ENCODE measurements around the gene SELENOT.
"Not testable (repeated sequence)": the region's sequence is repeated elsewhere in the genome, so short reads cannot be mapped to it uniquely, and the experiment has no call there.

SELENOT gene, protein sequence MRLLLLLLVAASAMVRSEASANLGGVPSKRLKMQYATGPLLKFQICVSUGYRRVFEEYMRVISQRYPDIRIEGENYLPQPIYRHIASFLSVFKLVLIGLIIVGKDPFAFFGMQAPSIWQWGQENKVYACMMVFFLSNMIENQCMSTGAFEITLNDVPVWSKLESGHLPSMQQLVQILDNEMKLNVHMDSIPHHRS

DNA sequence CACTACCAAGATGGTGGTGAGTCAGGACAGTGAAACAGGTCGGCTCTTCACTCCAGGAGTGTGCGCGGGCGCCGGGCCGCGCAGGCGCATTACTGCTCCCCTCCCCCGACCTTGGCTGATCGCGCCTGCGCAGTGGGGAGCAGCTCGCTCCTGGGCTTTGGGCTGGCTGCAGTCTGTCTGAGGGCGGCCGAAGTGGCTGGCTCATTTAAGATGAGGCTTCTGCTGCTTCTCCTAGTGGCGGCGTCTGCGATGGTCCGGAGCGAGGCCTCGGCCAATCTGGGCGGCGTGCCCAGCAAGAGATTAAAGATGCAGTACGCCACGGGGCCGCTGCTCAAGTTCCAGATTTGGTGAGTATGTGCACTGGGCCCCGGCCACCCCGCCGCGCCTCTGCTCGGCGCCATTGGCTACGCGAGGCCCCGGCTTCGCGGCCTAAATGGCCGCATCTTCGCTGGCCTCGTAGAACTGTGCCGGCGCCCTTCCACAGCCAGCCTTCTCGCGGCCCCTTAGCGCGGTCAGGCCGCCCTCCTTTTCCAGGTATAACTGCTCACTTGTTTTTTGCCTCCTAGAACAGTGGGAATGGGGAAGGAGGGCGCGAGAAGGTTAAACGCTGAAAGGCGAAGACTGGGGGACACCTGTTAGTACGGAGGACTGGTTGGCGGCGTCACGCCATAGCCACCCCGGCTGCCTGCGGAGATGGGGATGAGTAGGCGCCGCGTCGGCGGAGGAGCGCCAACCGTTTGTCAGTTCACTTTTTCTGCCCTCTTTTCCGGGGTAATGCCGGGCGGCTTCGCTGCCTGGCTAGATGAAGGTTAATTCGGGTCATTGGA, at the start of gene SELENOT:
Gene SELENOT (plus strand): TSS at position 169 of the 827 bp plus-strand sequence. CDS start 42 bp downstream, at position 211.
- peak; percentile 77 to 96 (median 91) for DNase-seq

DNA sequence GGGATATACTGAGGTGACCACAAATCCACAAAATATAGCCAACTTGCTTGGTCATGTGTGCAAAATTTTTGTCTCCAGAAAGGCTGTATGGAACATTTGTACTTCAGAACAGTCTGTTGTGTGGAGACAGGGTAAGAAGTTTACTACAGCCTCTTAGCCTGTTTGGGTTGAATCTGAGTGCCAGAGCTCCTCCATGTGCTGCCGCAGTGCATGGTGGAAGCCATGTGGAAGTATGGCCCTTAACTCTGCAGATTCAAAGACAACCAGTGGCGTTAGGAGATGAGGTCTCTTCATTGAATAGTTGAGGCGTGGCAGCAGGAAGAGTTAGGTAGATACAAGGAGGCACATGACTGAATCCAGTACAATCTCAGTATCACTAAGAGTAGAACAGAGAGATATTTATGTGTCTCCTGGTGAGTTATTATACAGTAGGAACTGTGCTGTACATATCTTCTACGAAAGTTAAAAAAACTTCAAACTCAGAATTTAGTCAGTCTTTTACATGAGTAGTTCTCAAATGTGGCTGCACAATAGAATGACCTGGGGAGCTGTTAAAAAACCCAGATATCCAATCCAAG, 47.2 kb upstream of the SELENOT start:
- DNase-seq: no peak

DNA sequence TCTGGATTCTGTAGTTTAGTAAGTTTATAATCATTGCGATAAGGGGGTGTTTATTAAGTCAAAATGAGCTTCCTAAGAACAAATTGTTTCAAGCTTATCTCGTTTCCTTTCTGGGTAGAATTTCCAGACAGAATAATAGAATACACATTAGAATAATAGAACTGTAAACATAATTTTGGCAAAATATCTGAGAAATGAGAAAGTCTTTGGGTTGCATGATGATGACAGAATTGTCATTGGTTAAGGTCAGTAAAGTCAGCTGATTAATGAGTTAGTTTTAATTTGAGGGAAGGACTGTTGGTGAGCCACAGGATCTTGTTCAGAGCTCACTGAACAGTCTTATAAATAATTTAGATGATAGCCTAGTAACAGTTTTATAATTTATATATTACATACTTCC, 46.3 kb upstream of the SELENOT start:
- no peak for DNase-seq

DNA sequence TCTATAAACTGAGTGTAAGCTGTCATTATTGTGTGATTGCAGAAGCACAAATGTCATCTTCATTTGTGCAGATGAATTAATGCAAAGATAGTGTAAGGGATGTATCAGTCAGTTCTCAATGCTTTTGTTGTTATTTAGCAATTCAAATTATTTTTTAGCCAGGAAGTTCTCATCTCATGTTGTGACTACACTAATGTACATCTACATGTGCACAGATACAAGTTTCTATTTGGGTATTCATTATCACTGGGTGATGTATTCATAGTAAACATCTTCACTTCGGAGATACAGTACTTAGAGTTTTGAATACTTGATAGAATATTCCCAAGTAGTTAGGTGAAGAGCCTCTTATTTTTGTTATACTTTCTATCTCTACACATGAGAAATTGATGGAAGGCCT, 45.4 kb upstream of the SELENOT start:
- no peak for DNase-seq

DNA sequence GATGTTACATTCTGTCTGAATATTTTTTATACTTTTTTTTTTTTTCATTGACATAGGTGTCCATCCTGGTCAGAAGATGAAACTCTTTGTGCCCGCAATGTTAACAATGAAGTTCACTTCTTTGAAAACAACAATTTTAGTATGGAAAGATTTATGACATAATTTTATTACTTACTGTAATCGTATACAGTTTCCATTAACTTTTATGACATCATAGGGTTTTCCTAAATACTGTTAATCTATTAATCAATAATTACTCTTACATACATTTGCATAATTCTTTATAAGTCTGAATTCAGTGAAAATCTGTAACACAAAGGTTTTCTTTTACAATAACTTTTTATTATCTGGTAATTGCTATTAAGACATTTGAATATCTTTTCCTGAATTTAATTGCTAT, 38.9 kb upstream of the SELENOT start:
- DNase-seq: no peak

DNA sequence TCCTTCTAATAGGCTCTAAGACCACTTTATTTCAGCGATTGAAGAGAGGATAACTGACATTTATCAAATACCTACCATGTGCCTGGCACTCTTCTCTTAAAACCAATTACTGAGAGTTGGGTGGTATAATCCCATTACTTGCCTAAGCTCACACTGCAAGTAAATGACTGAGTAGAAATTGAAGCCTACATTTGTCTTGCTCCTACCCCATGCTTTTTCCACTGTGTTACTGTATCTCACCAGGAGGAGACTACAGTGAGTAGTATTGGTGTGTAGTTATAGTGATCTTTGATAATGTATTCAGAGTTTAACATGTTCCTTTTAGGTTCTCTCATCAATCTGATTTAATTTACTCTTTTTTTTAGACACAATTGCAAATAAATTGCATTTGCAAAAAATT, 35.8 kb upstream of the SELENOT start:
- DNase-seq: no peak

DNA sequence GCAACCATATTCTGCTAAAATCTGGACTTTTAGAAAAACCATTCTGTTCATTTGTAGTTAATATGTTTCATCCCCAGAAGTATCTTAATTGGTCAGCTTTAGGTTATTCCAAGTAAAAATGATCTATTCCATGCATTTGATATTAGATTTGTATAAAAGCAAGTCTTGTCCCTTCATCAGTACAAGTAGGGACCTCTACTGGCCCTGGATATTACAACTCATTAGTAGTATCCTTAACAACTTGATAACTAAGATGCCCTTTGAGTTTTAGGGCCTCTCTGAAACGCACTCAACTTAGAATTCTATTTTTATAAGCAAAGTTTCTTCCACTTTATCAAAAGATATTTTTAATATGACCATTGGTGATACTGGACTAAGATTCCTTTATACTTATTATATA, 25.3 kb upstream of the SELENOT start:
- no peak for DNase-seq

DNA sequence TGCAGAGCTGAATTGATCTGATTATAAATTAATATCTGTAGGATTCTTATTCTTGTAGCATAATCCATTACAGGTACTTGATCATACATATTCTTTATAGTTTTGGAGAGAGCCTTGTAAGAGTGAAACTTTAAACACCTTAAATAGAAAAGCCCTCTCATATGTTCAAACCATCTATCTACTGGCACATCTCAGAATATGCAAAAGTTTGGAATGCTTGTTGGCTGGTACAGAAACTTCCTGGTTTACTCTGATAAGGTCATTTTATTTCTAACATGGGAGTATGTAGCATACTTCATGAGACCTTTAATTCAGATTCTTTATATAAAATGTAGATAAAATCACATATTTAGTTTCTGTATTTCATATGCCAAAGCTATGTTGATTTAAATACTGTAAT, 21.9 kb upstream of the SELENOT start:
- no peak for DNase-seq

DNA sequence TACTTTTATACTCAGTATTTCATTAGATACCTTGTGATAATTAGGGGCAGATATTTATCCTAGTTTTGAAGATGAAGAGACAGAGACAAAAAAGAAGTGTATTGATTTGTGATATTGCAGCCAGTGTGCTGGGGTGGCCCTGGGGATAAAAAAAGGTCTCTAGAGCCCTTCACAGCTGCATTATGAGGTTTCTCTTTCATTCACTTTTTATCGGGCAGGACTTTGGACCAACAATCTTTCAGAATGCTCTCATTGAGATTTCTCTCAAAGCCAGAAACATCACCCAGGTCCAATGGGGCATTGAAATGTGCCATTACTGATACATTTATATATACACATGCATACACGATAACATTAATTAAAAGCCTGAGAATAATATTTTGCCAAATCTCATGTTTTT, 20.5 kb upstream of the SELENOT start:
- no peak for DNase-seq

DNA sequence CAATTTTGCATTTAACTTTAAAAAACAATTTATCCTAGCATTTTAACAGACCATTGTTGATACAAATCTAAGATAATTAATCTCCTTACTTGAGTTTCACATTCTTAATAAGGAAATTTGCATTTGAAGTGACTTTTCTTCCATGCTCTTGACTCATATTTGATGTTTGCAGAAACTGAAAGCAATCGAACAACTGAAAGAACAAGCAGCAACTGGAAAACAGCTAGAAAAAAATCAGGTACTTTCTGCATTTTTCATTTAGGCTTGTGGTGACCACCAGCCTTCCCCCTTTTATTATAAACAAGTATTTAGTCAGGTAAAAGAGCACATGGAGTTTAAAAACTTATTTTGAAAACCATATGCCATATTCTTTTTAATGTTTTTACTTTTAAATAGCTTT, 20.1 kb upstream of the SELENOT start:
- no peak for DNase-seq

DNA sequence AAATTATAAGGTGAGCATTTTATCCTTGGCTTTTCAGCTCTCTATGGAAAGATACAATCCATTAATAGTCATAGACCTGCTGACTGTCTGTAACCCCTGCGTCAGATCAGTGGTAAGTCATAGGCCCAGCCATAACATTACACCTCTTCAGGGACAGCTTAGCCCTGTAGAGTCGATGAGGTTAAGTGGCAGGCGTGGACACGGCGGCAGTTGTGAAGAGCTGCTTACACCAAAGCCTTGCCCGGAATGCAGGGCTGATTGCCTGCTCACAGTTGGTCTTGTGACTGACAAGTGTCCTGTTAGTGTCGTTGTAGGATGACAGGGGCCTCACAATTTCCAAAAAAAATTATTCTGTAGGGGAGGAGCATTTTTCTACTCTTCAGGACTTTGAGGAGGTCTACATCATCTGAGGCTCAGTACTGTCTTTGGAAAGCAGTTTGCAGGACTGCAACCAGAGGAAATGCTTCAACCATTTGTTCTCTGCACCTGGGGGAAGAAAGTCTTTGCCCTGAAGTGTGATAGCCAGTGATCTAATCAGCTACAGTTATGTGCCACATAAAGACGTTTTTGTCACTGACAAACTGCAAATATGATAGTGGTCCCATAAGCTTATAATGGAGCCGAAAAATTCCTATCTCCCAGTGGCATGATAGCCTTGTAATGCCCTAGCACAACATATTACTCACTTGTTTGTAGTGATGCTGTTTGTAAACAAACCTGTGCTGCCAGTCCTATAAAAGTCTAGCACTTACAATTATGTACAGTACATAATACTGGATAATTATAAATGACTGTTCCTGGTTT, 14.9 kb upstream of the SELENOT start:
- no peak for DNase-seq

DNA sequence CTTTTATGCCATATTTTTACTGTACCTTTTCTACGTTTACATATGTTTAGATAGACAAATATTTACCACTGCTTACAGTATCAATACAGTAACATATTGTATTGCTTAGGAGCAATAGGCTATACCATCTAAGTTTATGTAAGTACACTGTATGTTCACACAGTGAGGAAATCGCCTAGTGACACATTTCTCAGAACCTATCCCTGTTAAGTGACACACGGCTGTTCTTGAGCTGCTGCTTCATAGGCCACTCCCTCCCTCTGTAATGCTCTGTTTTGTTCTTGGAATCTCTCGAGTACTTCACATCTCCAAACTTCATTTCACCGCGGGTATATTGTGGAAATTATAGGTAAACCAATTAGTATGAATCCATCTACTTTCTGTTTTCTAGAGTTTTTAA, 13.4 kb upstream of the SELENOT start:
- DNase-seq: no peak

DNA sequence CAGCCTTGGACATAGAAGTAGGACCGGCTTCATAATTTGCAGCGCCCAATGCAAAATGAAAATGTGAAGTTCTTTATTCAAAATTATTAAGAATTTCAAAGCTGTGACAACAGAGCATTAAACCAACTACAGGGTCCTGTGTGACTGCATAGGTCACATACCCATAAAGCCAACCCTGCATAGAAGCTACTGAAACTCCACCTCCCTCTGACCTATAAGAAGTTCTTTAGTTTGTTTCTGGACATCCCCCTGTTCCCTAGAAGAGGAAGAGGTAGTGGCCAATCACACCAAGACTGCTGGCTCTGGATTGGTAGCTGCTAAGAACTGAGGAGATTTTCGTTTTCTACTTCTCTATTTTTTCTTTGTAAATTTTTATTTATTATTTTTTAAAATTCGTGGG, 9.0 kb upstream of the SELENOT start:
- DNase-seq: no peak

DNA sequence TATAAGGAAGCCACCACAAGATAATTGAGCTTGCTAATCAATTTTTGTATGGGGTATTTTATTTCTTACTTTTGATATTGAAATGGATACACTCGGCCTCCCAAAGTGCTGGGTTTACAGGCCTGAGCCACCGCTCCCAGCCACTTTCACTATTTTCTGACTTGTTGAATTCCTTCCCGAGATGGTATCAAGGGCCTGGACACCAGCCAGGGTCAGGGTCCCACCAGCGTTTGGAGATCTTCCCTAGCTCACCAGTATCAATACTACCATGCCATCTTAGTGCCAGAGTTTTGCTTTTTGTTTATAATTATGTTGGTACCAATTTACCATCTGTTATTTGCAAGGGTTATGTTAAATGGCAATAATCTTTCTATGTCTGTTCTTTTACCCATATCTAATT, 5.5 kb upstream of the SELENOT start:
- DNase-seq: no peak

DNA sequence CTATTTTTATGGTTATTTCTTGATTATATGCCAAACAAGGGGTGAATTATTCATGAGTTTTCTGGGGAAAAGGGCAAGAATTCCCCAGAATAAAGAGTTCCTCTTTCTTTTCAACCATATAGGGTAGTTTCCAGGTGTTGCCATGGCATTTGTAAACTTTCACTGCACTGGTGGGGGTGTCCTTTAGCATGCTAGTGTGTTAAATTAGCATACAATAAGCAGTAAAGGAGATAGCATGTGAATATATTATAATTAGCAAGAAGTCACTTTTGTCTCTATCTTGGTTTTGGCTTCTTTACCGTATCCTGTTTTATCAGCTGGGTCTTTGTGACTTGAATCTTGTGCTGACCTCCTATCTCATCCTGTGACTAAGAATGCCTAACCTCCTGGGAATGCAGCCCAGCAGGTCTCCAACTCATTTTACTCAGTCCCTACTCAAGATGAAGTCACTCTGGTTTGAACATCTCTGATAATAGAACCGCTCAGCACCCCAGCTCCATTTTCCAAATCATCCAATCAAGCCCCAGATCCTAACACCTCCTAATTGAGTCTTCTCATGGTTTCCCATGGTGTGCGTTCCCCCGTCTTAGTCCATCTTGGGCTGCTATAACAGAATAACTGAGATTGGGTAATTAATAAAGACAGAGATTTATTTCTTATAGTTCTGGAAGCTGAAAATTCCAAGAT, 3.4 kb upstream of the SELENOT start:
- no peak for DNase-seq

DNA sequence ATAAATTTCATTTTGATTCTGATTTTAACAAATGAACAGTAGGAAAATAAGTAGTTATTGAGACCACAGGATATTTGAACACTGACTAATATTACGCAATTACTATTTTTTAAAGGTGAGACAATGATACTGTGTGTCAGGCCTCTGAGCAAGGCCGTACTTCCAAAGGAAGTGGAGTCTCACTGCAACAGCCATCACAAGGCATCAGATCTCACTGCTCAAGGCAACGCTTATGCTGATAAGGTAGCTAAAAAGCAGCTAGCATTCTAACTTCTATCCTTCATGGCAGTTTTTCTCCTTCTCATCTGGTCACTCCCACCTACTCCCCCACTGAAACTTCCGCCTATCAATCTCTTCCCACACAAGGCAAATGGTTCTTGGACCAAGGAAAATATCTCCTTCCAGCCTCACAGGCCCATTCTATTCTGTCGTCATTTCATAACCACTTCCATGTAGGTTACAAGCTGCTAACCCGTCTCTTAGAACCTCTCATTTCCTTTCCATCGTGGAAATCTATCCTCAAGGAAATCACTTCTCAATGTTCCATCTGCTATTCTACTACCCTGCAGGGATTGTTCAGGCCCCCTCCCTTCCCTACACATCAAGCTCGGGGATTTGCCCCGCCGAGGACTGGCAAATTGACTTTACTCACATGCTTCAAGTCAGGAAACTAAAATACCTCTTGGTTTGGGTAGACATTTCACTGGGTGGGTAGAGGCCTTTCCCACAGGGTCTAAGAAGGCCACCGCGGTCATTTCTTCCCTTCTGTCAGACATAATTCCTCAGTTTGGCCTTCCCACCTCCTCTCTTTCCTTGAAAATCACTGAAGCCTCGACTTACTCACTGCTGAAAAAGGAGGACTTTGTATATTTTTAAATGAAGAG, 2.2 kb upstream of the SELENOT start:
- DNase-seq: not testable (repeated sequence)

DNA sequence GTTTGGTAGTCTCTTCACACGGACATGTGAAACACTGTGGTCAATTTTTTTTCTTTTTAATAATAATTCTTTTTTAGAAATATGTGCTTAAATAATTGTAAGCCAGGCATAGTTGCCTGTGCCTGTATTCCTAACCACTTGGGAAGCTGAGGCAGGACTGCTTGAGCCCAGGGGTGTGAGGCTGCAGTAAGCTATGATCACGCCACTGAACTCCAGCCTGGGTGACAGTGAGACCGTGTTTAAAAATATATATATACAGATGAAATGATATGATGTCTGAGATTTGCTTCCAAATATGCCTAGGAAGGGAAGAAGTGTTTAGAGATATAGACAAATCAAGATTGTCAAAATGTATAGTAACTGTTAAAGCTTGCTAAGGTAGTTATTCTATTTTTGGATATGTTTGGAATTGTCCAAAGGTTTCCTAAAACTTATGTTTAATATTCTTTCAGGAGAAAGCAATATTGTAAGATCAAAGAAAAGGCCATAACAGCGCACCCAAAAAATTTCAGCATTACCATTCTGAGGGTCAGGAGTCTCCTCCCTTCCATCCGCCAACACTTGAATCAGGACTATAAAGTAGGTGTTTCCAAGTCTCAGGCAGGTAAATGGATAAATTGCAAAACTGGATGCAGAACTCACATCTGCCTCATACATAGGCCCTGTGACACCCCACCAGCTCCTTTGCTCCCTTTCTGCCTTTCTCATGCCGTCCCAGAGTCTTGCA, 532 bp upstream of the SELENOT start:
- no peak for DNase-seq

DNA sequence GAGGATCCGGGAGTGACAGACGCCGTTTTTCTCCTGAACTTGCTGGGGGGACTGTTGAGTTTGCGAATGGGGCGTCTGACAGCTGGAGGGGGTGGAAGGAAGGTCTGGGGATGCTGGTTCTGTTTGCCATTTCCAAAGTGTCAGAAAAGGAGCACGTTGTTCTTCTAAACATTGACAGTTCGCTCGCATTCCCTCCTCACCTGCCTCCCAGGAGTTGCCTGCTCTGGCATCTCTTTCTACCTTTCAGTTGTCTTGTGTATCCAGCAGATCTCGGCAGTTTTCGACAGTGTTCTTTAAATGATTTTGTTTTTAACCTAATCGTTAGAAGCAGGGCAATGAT, 829 bp downstream of the SELENOT start:
- peak in 2 of 58 donors; percentile 51 to 70 for DNase-seq

DNA sequence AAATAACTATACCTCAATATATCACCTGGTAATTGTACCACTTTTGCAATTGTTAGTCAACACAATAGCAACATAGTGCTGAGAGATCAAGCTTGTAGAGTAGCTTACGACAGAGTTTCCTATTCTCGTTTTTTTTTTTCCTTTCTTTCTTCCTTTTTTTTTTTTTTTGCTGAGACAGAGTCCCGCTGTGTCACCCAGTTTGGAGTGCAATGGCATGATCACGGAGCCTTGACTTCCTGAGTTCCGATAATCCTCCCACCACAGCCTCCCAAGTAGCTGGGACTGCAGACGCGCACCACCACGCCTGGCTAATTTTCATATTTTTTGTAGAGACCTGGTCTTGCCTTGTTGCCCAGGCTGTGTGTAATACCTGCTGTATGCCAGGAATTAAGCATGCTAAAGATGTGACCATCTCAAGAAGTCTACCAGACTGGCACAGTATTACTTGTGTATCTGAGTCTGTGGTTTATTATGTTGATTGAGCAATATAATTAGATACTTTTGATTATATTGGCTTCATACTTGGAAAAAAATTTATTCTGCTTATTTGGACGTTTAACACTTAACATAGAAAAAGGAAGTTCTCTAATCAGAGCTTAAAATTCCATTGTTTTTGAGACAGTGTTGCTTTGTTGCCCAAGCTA, 3.0 kb downstream of the SELENOT start:
- DNase-seq: no peak
